DLD1 (cell line): ENCODE measurements around the gene MAPK8IP3.

Experiments used
- in situ Hi-C: cut with HindIII; loops from 2 replicates; pipeline ENCODE4 v1.10.0; 2017; ENCODE audit warnings: low sequenced_read_pairs

Gene MAPK8IP3

GRCh38 chr16:1771864-1772361 lies 65.9 kb downstream of the MAPK8IP3 start:
- in situ Hi-C loops: no loop called here

GRCh38 chr16:1772362-1772907 lies 66.4 kb downstream of the MAPK8IP3 start, which contains the start of gene EME2:
Gene EME2 (plus strand): TSS chr16:1772810. CDS start chr16:1773228, 418 bp downstream.
- in situ Hi-C loops: no loop called here

GRCh38 chr16:1772908-1773702 lies 67.1 kb downstream of the MAPK8IP3 start, which contains the start of gene MRPS34:
Gene MRPS34 (minus strand): TSS chr16:1773134. CDS start chr16:1773119, 15 bp downstream.
- in situ Hi-C loops: no loop called here

GRCh38 chr16:1773703-1774447 lies 67.9 kb downstream of the MAPK8IP3 start:
- in situ Hi-C loops: no loop called here

GRCh38 chr16:1774448-1774780 lies 68.4 kb downstream of the MAPK8IP3 start:
- in situ Hi-C loops: no loop called here

- in situ Hi-C loops: no loop called here
Measured at GRCh38 chr16:1775006-1775845, 69.2 kb downstream of the MAPK8IP3 start.

- in situ Hi-C loops: no loop called here
Measured at GRCh38 chr16:1775846-1776671, 70.1 kb downstream of the MAPK8IP3 start.

- in situ Hi-C loops: no loop called here
Measured at GRCh38 chr16:1776672-1776955, 70.6 kb downstream of the MAPK8IP3 start.

GRCh38 chr16:1776991-1777374 lies 71.0 kb downstream of the MAPK8IP3 start:
- in situ Hi-C loops: no loop called here

- in situ Hi-C loops: no loop called here
Measured at GRCh38 chr16:1777375-1778199, 71.6 kb downstream of the MAPK8IP3 start.

GRCh38 chr16:1778200-1779179 lies 72.5 kb downstream of the MAPK8IP3 start:
- in situ Hi-C loops: no loop called here

- in situ Hi-C loops: no loop called here
Measured at GRCh38 chr16:1779234-1779701, 73.3 kb downstream of the MAPK8IP3 start.

- in situ Hi-C loops: no loop called here
Measured at GRCh38 chr16:1779741-1780676, 74.0 kb downstream of the MAPK8IP3 start.

- in situ Hi-C loops: no loop called here
Measured at GRCh38 chr16:1780677-1781072, 74.7 kb downstream of the MAPK8IP3 start.

- in situ Hi-C loops: no loop called here
Measured at GRCh38 chr16:1781254-1781653, 75.3 kb downstream of the MAPK8IP3 start.

- in situ Hi-C loops: no loop called here
Measured at GRCh38 chr16:1781758-1782407, 75.9 kb downstream of the MAPK8IP3 start.
